ENCODE measurements around the gene CARS1. TPM values are rescaled to one million over a fixed set of nuclear protein-coding genes. Genes with fewer than 3 reads are reported as not detected.
A peak's percentile ranks its signal among the peaks of the same experiment; 100 is the strongest.

The CARS1 gene
- polyA plus RNA-seq, 3 donors = 24.2 to 29.0 (median 25.4) TPM

DNA sequence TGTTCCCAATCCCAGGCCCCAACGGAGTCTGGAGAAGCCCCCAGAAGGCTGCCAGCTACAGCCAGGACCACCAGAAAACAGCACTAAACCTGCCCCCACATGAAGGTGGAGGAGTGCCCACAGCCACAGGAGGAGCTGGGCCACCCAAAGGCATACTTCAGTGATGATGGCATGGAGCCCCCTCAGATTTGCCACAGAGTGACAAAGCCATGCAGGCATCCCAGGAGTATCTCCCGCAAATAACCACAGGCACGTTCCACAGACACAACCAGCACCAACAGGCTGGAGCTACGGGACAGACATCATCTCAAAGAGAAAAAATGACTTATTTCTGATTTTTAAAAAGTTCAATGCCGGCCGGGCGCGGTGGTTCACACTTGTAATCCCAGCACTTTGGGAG lies 10.6 kb downstream of the CARS1 start:
- DNase-seq (ENCODE audit: extremely low read depth in 1 of 11, low read depth in 9 of 11, low spot score in 4 of 11) = no peak

DNA sequence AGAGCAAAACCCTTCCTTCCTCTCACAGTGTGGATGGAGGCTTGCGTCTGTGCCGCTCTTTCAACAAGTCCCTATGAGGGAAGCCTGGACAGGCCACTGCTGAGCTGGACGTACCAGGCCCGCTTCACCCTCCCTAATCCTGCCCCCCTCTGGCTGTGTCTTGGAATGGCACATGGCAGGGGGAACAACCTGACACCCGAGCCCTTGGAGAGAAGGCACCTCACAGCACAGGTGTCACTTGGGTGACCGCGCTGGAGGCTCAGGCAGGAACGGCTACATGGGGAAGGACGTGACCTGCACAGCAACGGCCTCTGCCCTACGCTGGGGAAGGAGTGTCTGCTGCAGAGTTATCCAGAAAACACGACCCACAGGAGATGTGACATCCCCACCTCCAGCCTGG lies 11.0 kb downstream of the CARS1 start:
- no peak for DNase-seq (ENCODE audit: extremely low read depth in 1 of 11, low read depth in 9 of 11, low spot score in 4 of 11)

DNA sequence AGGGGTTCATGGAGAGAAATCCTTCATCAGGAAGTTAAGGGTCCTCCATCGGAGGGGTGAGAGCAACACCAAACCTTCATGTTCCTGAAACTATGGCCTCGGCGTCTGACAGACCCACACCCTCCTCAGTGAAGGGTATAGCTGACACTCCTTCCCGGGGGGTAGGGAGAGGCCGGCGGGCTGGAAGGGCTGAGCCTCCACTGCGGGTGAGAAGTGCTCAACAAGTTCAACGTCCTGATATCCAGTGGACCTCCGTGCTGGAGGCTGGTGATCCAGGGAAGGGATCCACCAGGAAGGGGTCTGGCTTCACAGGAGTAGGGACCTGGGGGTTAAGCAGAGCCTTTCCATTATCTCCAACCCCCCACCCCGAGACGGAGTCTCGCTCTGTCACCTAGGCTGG lies 12.3 kb downstream of the CARS1 start:
- DNase-seq (ENCODE audit: extremely low read depth in 1 of 11, low read depth in 9 of 11, low spot score in 4 of 11) = no peak

DNA sequence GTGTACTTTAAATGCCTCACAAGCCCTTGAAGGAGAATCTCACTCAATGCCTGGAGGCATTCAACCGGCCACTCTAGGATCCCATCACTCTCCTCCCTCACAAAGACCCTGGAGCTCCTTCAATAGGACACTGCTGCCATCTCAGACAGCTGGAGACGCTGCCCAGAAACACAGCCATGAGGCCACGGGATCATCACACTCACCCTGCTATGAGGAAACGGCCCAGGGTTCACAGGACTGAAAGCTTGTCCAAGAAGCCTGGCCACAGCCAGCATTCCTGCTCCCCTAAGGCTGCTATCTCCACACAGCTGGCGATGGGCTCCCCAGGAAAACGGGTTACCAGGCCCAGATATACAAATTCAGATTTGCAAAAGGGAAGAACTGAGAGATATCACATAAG lies 13.2 kb downstream of the CARS1 start:
- no peak for DNase-seq (ENCODE audit: extremely low read depth in 1 of 11, low read depth in 9 of 11, low spot score in 4 of 11)

DNA sequence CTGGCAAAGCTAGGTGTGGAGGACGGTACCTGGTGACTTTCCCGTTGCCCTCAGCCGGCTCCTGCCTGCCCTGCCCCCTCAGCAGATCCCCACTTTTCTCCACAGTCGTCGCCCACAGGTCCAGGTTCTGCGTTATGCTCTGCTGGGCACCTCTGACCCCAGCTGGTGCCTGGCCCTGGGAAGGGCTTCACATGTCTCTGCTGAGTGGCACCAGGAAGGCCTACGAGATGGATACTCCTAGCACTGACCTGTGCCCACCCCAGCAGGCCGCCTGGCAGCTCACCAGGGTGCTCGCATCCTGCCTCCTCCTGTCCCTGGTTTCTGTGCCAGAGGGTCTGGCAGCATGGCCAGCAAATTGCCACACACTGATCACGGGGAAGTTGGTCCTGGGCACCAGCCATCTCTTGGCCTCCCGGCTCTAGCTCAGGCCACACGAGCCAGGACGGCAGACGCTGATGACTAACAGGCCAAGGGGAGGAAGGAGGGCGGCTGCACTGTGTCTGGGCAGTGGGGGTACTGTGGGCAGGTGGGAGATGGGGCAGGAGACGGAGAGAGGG lies 13.8 kb downstream of the CARS1 start:
- no peak for DNase-seq (ENCODE audit: extremely low read depth in 1 of 11, low read depth in 9 of 11, low spot score in 4 of 11)

DNA sequence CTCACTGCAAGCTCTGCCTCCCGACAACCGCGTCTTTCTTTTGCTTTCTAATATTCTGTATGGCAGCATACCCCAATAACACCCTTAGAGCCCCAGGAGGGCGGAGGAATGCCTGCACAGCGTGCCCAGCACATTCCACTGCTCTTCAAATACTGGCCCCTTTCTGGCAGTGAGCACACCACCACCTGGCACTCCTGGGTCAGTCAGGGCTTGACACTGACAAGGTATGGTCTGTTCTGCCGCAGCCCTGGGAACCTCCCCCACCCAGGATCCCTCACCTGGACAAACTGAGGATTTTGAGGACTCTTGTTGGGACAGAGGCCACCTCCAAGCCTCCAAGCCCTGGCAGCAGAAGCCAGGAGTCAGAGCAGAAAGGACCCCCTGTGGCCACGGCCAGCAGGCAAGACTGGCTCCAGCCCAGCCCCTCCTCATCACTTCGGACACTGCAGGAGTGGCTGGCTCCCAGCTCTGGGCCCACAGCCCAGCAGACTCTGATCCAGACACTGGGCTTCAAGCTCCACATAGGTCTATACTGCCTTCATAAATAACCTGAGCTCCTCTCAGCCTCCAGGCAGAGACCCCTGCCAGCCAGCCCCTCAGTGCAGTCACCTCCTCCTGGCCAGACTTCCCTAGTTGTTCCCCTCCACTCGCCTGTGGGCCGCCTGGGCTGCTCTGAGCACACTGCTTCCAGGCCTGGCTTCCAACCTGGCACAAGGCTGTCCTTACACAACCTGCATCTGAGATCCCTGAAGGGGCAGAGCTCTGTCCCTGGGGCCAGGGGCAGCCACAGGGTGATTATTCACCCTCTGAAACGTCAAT lies 14.5 kb downstream of the CARS1 start:
- no peak for DNase-seq (ENCODE audit: extremely low read depth in 1 of 11, low read depth in 9 of 11, low spot score in 4 of 11)

DNA sequence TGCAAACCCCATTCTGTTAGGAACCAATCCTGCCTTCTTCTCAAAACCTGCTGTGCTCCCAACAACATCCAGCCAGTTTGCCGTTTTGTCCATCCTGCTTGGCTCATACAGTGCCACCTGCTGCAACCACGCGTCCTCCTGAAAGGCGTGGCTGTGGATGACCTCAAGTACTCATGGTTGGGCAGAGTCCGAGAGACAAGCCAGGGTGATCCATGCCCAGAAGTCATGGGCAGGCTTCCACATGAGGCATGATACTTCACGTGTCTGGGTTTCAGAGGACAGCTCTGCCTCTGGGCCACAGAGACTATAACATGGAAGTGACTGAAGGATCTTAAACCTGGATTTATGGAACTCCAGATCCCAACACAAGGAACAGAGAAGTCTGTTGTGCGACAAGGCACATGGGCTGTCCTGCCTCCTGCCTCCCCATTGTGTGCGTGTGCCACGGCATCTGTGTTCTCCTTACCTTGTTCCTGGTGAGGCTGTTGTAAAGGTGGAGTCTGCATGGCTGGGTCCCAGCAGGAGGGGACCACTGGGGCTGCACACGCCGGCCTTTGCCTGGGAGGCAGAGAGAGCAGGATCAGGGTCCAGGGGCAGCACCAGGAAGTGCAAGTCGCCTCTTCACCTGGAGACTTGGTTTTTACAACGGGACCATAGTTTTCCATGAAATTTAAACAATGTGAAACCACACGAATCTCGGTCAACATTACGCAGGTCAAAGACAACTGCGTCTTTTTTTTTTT lies 15.4 kb downstream of the CARS1 start:
- DNase-seq (ENCODE audit: extremely low read depth in 1 of 11, low read depth in 9 of 11, low spot score in 4 of 11) = no peak

DNA sequence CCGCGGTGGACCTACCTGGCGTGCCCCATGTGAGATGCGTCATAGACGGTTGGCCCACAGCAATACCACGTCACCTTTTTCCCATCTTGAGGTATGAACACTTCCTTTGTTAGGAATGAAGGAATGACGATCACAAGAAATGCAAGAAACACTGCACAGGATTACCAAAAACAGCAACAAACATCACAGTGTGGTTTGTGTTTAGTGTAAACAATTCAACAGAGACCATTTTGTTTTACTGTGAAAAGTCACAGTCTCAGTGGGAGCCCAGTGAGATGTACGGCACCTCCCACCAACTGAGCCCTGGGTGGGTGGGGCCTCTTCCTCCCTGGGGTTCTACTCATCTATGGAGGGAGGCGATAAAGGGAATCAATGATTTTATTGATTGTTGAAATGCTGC lies 16.3 kb downstream of the CARS1 start:
- no peak for DNase-seq (ENCODE audit: extremely low read depth in 1 of 11, low read depth in 9 of 11, low spot score in 4 of 11)

DNA sequence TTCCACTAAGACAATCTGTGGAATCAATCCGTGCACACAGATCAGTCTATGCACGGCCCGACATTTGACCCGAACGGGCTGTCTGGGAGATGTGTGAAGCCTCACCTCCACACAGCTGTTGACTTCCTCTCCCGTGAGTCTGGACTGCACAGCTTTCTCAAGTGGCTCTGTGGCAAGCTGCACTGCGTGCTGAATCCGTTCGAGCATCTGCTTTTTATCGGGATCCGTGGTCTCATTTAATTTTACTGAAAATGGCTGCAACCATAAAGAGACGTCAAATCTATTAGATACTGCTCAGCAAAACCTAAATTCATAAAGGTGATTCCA lies 19.3 kb downstream of the CARS1 start:
- no peak for DNase-seq (ENCODE audit: extremely low read depth in 1 of 11, low read depth in 9 of 11, low spot score in 4 of 11)

DNA sequence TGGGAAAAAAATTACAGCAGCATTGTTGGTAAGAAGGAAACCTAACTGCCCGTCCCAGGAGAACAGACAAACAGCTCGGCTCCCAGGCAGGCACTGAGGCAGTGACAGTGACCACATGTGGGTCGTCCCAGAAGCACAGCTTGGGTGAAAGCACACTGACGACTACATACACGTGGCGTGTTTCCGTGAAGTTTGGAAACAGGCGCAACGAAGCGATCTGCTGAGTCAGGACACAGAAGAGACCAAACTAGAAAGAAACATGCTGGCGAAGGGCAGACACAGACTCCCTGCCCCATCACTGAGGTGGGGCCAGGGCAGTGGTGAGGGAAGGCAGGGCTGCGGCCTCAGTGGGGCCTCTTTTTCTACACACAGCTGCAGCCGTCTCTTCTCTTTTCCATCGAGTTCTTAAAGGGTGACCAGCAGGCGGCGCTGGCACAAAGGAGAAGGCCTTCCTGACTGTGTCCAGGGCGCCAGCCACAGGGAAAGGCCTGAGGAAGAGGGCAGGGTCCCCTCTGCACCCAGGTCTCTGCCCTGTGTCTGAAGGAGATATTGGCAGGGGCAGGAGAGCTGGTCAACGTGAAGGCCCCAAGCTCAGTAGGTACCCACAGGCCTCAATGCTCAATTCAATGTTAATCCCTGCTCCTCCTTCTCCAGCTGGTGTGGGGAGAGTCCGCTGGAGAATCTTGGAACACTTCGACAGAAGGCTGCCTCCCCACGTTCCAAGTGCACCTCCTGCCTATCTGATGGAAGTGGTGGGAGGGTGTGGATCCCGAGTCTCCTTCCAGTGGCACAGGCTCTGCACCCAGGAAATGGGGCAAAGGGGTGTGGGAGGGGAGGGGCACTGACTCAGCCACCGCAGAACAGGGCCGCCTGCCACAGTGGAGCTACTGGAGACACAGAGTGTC lies 19.9 kb downstream of the CARS1 start:
- peak; percentile 22 to 75 (median 56) for DNase-seq (ENCODE audit: extremely low read depth in 1 of 11, low read depth in 9 of 11, low spot score in 4 of 11)

DNA sequence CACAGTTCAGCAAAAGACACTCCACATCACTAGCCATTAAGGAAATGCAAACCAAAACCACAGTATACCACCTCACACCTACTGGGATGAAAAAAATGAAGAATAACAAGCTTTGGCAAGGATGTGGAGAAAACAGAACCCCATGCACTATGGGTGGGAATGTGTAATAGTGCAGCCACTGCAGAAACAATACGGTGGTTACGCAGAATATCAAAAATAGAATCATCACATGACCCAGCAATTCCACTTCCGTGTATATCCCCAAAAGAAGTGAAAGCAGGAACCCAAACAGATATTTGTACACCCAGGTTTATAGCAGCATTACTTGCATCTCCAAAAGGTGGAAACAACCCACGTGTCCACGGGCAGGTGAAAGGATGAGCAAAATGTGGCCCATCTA lies 20.8 kb downstream of the CARS1 start:
- no peak for DNase-seq (ENCODE audit: extremely low read depth in 1 of 11, low read depth in 9 of 11, low spot score in 4 of 11)

DNA sequence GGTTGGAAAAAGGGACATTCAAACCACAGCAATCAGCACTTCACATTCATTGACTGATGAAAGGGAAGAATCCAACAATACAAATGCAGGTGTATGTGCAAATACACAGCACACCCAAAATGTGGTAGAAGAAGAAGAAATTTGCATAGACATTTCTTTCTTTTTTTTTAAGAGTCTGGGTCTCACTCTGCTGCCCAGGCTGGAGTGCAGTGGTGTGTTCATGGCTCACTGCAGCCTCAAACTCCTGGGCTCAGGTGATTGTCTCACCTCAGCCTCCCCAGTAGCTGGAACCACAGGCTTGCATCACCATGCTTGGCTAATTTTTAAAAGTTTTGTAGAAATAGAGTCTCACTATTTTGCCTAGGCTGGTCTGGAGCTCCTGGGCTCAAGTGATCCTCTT lies 21.9 kb downstream of the CARS1 start:
- no peak for DNase-seq (ENCODE audit: extremely low read depth in 1 of 11, low read depth in 9 of 11, low spot score in 4 of 11)

DNA sequence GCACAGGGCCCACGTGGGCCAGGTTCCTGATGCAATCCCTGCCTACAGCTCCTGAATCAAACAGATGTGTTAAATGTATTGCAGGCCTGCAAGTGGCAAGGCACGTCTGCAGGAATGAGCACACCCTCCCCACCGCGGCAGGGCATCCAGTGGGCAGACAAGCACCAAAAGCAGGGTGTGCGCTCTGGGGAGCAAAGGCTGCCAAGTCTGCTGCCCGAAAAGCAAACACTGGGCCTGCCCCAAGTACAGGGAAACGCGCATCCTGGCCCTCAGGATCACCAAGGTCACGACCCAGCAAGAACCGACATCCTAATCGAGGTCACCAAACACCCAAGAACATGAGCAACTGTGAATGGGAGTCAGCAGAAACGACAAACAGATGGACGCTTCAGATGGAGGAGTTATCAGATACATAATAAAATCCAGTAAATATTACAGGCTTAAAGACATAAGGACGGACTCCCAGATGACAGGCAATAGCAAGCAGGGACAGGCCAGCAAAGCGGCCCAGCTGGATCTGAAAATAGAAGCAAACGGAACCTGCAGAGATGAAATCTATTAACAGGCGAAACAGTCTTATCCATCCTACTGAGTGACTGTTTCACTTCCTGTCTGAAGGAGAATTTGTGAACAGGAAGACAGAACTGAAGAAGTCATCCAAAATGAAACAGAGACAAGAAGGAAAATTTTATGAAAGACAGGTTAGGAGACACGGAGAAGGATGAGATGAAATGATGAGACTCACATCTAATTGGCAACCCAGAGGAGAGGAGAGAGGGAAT lies 26.7 kb downstream of the CARS1 start:
- peak in 1 of 11 donors; percentile 2 for DNase-seq (ENCODE audit: extremely low read depth in 1 of 11, low read depth in 9 of 11, low spot score in 4 of 11)

DNA sequence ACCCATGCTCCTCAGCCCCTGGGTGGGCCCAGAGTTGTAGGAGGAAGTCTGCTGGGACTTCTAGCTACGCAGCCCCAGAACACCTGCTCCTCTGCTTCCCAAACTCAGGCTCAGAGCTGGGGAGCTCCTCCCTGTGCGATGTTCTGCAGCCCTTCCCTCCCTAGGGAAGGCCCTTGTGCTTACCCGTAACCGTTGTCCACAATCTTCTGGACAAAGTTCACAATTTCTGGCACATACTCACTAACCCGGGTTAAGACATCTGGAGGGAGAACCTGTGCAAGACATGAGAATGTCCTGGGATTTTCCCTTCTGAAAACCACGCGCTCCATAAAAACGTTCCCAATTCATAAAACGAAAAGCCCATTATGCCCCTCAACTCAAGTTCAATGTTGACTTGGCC lies 28.4 kb downstream of the CARS1 start:
- no peak for DNase-seq (ENCODE audit: extremely low read depth in 1 of 11, low read depth in 9 of 11, low spot score in 4 of 11)

DNA sequence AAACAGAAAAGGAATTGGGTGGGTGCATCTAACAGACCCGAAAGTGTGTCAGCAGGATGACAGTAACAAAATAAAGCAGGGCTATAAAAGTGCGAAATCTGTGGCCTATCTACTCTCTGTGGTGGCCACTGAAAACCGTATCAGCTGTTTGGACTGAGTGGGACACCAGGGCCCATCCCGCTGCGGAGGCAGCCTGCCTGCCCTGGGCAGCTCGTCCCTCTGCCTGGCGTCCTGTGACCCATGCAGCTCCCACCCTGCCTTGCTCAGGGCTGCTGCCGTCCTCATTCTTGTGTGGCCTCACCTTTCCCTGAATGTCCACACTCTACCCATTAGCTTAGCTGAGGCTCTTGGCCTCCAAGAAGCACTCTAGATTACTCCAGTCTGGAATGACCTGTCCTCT lies 30.4 kb downstream of the CARS1 start:
- DNase-seq (ENCODE audit: extremely low read depth in 1 of 11, low read depth in 9 of 11, low spot score in 4 of 11) = no peak

DNA sequence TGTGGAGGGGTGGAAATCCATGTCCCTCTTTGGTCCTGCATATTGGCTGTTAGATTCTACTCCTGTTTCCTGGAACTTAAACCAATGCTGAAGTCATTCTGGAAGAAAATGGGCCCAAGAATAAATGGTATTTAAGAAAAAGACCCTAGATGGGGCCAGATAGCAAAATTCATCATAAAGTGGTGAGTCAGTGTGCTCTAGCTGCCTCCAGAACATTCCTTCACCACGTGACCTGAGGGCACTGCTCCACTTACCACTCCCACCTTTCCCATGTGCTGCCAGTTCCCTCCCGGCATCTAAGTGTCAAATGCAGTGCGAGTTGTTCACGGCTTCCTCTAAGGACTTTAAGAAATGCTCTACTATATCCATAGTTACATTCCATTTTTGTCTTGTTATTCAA lies 34.2 kb downstream of the CARS1 start:
- no peak for DNase-seq (ENCODE audit: extremely low read depth in 1 of 11, low read depth in 9 of 11, low spot score in 4 of 11)

DNA sequence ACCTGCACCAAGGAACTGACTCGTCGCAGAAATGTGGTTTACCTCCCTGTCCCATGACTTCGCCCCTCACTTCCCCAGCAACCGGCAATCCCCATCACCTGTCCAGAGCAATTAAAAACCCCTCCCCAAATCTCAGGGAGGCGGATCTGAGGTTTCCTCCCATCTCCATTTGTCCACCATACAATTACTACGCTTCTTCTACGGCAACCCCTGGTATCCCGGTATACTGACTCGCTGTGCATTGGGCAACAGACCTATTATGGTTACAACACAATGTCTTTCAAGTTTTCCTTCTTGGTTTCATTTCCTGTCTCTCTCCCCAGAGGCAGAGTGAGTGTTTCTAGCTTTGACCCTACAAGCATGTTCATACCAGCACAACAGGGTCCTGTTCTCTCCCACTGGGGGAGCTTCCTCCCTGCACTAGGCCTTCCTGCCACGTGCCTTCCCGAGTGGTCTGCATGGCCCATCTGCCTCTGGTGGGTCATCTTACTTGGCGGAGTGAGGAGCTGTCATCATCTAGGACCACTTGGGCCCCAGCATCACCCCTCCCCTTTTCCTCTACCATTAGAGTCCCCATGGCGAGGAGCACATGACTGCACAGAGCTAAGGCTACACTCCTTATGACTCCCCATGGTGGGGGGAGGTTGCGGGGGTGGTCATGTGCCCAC lies 34.8 kb downstream of the CARS1 start:
- no peak for DNase-seq (ENCODE audit: extremely low read depth in 1 of 11, low read depth in 9 of 11, low spot score in 4 of 11)

DNA sequence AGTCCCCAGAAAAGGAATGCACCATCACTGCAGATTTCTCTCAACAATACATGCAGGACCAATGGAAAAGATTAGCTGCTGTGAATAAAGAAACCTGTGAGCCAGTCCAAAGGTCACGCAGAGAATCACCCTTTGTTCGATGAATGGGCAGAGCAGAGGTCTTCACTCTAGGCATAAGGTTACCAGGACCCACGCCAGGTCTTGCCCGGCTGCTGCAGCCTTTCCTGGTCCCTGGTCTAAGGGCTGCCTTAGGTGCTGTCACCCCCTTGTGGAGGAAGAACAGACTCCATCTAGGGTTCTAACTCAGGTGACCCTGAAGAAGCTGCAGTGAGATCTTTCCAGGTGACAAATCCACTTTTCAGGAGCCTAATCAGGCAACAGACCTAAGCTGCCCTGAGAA lies 36.1 kb downstream of the CARS1 start:
- peak in 1 of 11 donors; percentile 21 for DNase-seq (ENCODE audit: extremely low read depth in 1 of 11, low read depth in 9 of 11, low spot score in 4 of 11)
